ENCODE data around the gene RIMBP2. TPM values are rescaled to one million over a fixed set of nuclear protein-coding genes. Genes with fewer than 3 reads are reported as not detected.
"Not testable (repeated sequence)": the region's sequence is repeated elsewhere in the genome, so short reads cannot be mapped to it uniquely, and the experiment has no call there.

RIMBP2 gene
- polyA plus RNA-seq, 1 donor (not counting 4 experiments of a cell fraction or from before 2014, with no cell fraction given): 0.16 TPM

DNA sequence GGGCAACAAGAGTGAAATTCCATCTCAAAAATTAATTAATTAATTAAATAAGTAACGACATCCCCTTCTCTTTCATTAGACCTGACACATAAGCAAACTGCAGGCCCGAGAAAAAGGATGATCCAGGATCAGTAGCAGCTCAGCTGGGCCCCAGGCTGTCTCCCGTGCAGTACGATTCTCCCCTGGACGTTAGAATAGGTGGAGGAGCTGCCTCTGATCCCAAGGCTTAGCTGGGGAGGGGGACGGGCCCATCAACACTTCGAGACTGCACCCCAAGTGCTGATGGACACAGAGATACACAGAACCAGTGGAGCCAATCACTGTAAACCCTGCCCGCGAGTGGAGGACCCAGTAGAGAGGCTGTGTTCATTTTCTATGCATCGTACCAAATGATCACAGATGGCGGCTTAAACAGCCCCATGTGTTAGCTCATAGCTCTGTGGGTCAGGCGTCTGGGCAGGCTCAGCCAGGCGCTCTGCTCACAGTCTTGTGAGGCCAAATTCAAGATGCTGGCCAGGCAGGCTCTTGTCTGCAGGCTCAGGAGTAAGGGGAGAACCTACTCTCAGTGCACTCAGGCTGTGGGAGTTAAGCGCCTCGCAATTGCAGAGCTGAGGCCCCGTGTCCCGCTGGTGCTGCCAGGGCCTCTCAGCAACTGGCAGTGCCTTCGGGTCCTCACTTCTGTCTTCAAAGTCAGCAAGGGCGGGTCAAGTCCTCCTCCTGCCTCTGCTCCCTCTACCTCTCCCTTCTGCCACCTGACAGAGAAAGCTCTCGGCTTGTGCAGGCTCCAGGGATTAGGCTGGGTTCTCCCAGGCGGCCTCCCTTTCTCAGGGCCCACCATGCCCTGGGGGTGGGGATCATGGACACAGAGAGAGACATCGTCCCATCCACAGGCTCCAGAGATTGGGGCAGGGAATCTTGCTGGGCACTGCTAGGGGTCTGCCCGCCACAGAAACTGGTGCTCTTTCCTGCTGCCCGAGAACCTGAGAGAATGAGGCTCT, 26.4 kb downstream of the RIMBP2 start:
- TF ChIP-seq EZH2 (IDR thresholded peaks at IDR 0.05; ENCODE audit: low read length): no peak
- TF ChIP-seq, protein P1, sequence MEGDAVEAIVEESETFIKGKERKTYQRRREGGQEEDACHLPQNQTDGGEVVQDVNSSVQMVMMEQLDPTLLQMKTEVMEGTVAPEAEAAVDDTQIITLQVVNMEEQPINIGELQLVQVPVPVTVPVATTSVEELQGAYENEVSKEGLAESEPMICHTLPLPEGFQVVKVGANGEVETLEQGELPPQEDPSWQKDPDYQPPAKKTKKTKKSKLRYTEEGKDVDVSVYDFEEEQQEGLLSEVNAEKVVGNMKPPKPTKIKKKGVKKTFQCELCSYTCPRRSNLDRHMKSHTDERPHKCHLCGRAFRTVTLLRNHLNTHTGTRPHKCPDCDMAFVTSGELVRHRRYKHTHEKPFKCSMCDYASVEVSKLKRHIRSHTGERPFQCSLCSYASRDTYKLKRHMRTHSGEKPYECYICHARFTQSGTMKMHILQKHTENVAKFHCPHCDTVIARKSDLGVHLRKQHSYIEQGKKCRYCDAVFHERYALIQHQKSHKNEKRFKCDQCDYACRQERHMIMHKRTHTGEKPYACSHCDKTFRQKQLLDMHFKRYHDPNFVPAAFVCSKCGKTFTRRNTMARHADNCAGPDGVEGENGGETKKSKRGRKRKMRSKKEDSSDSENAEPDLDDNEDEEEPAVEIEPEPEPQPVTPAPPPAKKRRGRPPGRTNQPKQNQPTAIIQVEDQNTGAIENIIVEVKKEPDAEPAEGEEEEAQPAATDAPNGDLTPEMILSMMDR (optimal IDR thresholded peaks at IDR 0.05 in 1 of 3, IDR thresholded peaks at IDR 0.05 in 1 of 3, conservative IDR thresholded peaks at IDR 0.05 in 1 of 3; ENCODE audit: extremely low read depth in 1 of 3, insufficient read depth in 2 of 3, low read length in 3 of 3): no peak
- Histone ChIP-seq H3K27ac (ENCODE audit: control insufficient read depth, insufficient read depth, low read length) (no peak overlapping the region), H3K4me1 (ENCODE audit: control insufficient read depth, extremely low read depth, insufficient read depth, low read length) (no peaks in the 10 kb centered on the region), H3K4me3 (ENCODE audit: control insufficient read depth in 2 of 3, extremely low read depth in 1 of 3, insufficient read depth in 2 of 3, low read depth in 1 of 3, low read length in 3 of 3) (no peak overlapping the region), H3K79me2 (ENCODE audit: control insufficient read depth, insufficient read depth, low read length) (no peaks in the 10 kb centered on the region), H3K9me1 (ENCODE audit: control insufficient read depth, extremely low read depth, insufficient read depth, low read length) (no peaks in the 10 kb centered on the region), H3K27me3 (ENCODE audit: control insufficient read depth, extremely low read depth, insufficient read depth, low read length) (no peaks in the 10 kb centered on the region), H3K4me2 (ENCODE audit: control insufficient read depth, extremely low read depth, insufficient read depth, low read depth, low read length) (no peak overlapping the region), H2AFZ (ENCODE audit: control insufficient read depth, low read length) (no peak overlapping the region), H3K36me3 (ENCODE audit: control insufficient read depth in 2 of 2, extremely low read depth in 1 of 2, insufficient read depth in 2 of 2, low read length in 2 of 2) (no peaks in the 10 kb centered on the region), H3K9ac (ENCODE audit: control insufficient read depth, extremely low read depth, insufficient read depth, low read length) (no peak overlapping the region), H4K20me1 (ENCODE audit: control insufficient read depth, extremely low read depth, insufficient read depth, low read length) (no peaks in the 10 kb centered on the region), H3K9me3 (ENCODE audit: control insufficient read depth, low read depth, low read length) (peaks cover 2% of the 10 kb centered on the region)
- no peak for FAIRE-seq
- dilution Hi-C loops (cut with MboI; ENCODE audit: extremely low pct_ligation_motif_present, low sequenced_read_pairs): no loop called here
- DNase-seq (ENCODE audit: low read depth, low spot score): no peak

- H3K79me2 ChIP-seq (ENCODE audit: control insufficient read depth, insufficient read depth, low read length); H3K4me3 ChIP-seq (ENCODE audit: control insufficient read depth in 2 of 3, extremely low read depth in 1 of 3, insufficient read depth in 2 of 3, low read depth in 1 of 3, low read length in 3 of 3); H3K9me3 ChIP-seq (ENCODE audit: control insufficient read depth, low read depth, low read length); dilution Hi-C loops (cut with MboI; ENCODE audit: extremely low pct_ligation_motif_present, low sequenced_read_pairs); H2AFZ ChIP-seq (ENCODE audit: control insufficient read depth, low read length); FAIRE-seq; H4K20me1 ChIP-seq (ENCODE audit: control insufficient read depth, extremely low read depth, insufficient read depth, low read length); H3K9ac ChIP-seq (ENCODE audit: control insufficient read depth, extremely low read depth, insufficient read depth, low read length); H3K9me1 ChIP-seq (ENCODE audit: control insufficient read depth, extremely low read depth, insufficient read depth, low read length); H3K27ac ChIP-seq (ENCODE audit: control insufficient read depth, insufficient read depth, low read length); H3K36me3 ChIP-seq (ENCODE audit: control insufficient read depth in 2 of 2, extremely low read depth in 1 of 2, insufficient read depth in 2 of 2, low read length in 2 of 2); H3K27me3 ChIP-seq (ENCODE audit: control insufficient read depth, extremely low read depth, insufficient read depth, low read length); H3K4me2 ChIP-seq (ENCODE audit: control insufficient read depth, extremely low read depth, insufficient read depth, low read depth, low read length); DNase-seq (ENCODE audit: low read depth, low spot score); H3K4me1 ChIP-seq (ENCODE audit: control insufficient read depth, extremely low read depth, insufficient read depth, low read length): not testable (repeated sequence)
Observed at GRCh38 chr12:130688999-130689398, 27.1 kb downstream of the RIMBP2 start.
